Fibroblast of lung (primary cell): ENCODE measurements around the gene PSMA7. TPM values are rescaled to one million over a fixed set of nuclear protein-coding genes. Genes with fewer than 3 reads are reported as not detected.

Experiments
- DNase-seq, 2 donors: peaks; one replicate each; pipeline versions ENCODE4 v3.0.0 to v3.0.0-alpha.2; 2010; ENCODE audit warnings: low read depth in 2 of 2
- H2AFZ ChIP-seq: 2 replicates; pipeline ENCODE4 v1.5.1; 2012; ENCODE audit warnings: low read length, control low read depth, inconsistent platforms
- H3K27ac ChIP-seq: 2 replicates; pipeline ENCODE4 v1.5.1; 2011; ENCODE audit warnings: low read length, control low read depth; ENCODE audit not compliant: insufficient read depth
- H3K27me3 ChIP-seq: 2 replicates; pipeline ENCODE4 v1.5.1; 2011; ENCODE audit warnings: mild to moderate bottlenecking, low read length; ENCODE audit not compliant: control insufficient read depth, insufficient read depth
- H3K36me3 ChIP-seq: 2 replicates; pipeline ENCODE4 v1.5.1; 2011; ENCODE audit warnings: low read length; ENCODE audit not compliant: control insufficient read depth, insufficient read depth
- H3K4me1 ChIP-seq: 2 replicates; pipeline ENCODE4 v1.5.1; 2011; ENCODE audit warnings: low read length; ENCODE audit not compliant: control insufficient read depth, insufficient read depth; ENCODE audit errors: extremely low read depth
- H3K4me2 ChIP-seq: 2 replicates; pipeline ENCODE4 v1.5.1; 2011; ENCODE audit warnings: low read length, control low read depth; ENCODE audit not compliant: insufficient read depth; ENCODE audit errors: extremely low read depth
- H3K4me3 ChIP-seq, 4 experiments: fragments of 200-600 bp in 1 of 4; sonication (generic) in 1 of 4; replicated peaks in 1 of 4; 2 replicates each; pipeline ENCODE4 v1.5.1; 2011 to 2016; ENCODE audit warnings: low read length in 4 of 4, low read depth in 3 of 4, mild to moderate bottlenecking in 3 of 4, control low read depth in 2 of 4, inconsistent platforms in 1 of 4, mixed read lengths in 1 of 4; ENCODE audit not compliant: insufficient read depth in 1 of 4; ENCODE audit errors: control extremely low read depth in 1 of 4
- H3K79me2 ChIP-seq: 2 replicates; pipeline ENCODE4 v1.5.1; 2012; ENCODE audit warnings: mild to moderate bottlenecking, low read length, inconsistent platforms; ENCODE audit not compliant: control insufficient read depth, insufficient read depth
- H3K9ac ChIP-seq: 2 replicates; pipeline ENCODE4 v1.5.1; 2011; ENCODE audit warnings: mild to moderate bottlenecking, low read length, control low read depth; ENCODE audit not compliant: insufficient read depth
- H3K9me3 ChIP-seq: 2 replicates; pipeline ENCODE4 v1.5.1; 2012; ENCODE audit warnings: low read depth, low read length; ENCODE audit not compliant: control insufficient read depth, insufficient read depth
- H4K20me1 ChIP-seq: 2 replicates; pipeline ENCODE4 v1.5.1; 2011; ENCODE audit warnings: low read length; ENCODE audit not compliant: control insufficient read depth, insufficient read depth; ENCODE audit errors: extremely low read depth
- EZH2 ChIP-seq: IDR thresholded peaks from 2 replicates; pipeline ENCODE4 v1.5.1; 2012; ENCODE audit warnings: low read length, control low read depth, mild to moderate bottlenecking; ENCODE audit errors: missing control alignments
- polyA plus RNA-seq, 2 donors: library from polyadenylated mRNA; depleted of rRNA in 1 of 2; stranded (reverse) in 1 of 2; unstranded in 1 of 2; fragments of >200 nt; gene quantifications; 2 replicates each; pipeline ENCODE4 v1.2.1, GENCODE V29; 2011 to 2012; ENCODE audit warnings: missing spikeins in 1 of 2
- total RNA-seq: library from RNA; depleted of rRNA; stranded (reverse); fragments of >200 nt; gene quantifications from 2 replicates; pipeline ENCODE4 v1.2.1, GENCODE V29; 2014
- TF ChIP-seq, protein P1 (sequence below), 2 donors: IDR thresholded peaks in 1 of 2; conservative IDR thresholded peaks in 1 of 2; 1 replicate in 1 of 2; 2 replicates in 1 of 2; pipeline ENCODE4 v1.5.1; 2011 to 2012; ENCODE audit warnings: low read length in 2 of 2, control low read depth in 1 of 2, inconsistent platforms in 1 of 2, low read depth in 1 of 2, mild to moderate bottlenecking in 1 of 2

PSMA7 gene
- total and polyA plus RNA-seq, 2 donors (not counting 1 experiment from before 2014, with no cell fraction given): 234 to 342 TPM

DNA sequence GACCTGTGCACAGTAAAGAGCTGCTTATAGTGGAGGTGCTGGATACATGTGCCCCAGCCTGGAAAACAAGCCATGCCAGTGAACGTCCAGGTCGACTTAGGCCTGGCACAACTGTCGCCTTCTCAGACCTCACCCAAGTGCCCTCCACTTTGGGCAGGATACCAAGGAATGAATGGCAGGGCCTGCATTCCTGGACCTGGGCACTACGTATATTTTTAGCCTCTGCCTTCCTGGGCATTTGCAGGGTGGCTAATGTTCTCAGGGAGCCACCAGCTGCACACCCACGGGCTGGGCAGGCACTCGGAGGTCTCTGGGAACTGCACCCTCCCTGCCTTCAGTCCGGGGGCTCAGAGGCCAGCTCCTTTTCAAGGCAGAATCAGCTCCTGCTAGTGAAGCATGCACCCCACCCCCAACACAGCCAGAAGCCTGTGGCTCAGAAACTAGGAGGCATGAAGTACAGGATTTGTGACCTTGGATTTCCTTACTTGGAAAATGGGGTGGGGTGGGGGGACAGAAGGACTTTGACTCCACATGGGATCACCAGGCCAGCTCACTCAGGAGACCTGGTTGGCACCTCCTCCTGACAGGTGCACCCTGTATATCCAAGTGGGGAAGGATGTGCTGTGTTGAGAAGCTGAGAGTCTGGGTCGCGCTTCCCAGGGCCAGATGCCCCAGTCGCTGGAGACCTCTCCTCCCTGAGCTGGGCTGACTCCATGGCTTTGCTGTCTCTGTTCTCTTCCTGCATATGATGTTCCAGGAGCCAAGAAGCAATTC, 23.4 kb downstream of the PSMA7 start:
- TF ChIP-seq EZH2: no peak
- H3K4me3 ChIP-seq: no peak overlapping the region
- H3K79me2 ChIP-seq: peaks cover 19% of the 10 kb centered on the region
- H3K4me2 ChIP-seq: no peak overlapping the region
- H4K20me1 ChIP-seq: no peaks in the 10 kb centered on the region
- peaks cover 19% of the 10 kb centered on the region for H3K27me3 ChIP-seq
- no peak overlapping the region for H3K27ac ChIP-seq
- peaks cover 2% of the 10 kb centered on the region for H3K36me3 ChIP-seq
- H3K9me3 ChIP-seq: no peaks in the 10 kb centered on the region
- no peak overlapping the region for H2AFZ ChIP-seq
- no peak overlapping the region for H3K9ac ChIP-seq
- H3K4me1 ChIP-seq: no peaks in the 10 kb centered on the region
- DNase-seq: no peak

DNA sequence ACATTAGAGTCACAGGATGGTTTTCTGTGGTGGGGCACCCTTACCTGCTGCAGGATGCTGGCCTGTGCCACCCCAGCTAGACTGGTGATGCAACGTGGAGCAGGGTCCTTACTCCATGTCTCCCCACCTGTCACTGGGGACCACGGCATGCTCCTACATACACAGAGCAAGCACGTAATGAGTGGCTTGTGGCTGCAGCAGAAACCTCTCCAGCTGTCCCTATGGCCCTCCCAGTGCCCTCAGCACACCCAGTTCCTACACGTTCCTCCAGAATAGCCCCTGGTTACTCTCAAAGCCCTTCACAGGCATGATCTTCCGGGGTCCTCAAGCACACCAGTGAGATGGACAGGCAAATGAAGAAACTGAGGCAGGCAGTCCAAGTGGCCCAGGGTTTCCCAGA, 24.1 kb downstream of the PSMA7 start:
- no peak overlapping the region for H2AFZ ChIP-seq
- no peak overlapping the region for H3K9ac ChIP-seq
- H3K36me3 ChIP-seq: no peaks in the 10 kb centered on the region
- H4K20me1 ChIP-seq: no peaks in the 10 kb centered on the region
- H3K9me3 ChIP-seq: no peaks in the 10 kb centered on the region
- H3K4me3 ChIP-seq: no peak overlapping the region
- no peaks in the 10 kb centered on the region for H3K4me1 ChIP-seq
- TF ChIP-seq EZH2: no peak
- TF ChIP-seq, protein P1, sequence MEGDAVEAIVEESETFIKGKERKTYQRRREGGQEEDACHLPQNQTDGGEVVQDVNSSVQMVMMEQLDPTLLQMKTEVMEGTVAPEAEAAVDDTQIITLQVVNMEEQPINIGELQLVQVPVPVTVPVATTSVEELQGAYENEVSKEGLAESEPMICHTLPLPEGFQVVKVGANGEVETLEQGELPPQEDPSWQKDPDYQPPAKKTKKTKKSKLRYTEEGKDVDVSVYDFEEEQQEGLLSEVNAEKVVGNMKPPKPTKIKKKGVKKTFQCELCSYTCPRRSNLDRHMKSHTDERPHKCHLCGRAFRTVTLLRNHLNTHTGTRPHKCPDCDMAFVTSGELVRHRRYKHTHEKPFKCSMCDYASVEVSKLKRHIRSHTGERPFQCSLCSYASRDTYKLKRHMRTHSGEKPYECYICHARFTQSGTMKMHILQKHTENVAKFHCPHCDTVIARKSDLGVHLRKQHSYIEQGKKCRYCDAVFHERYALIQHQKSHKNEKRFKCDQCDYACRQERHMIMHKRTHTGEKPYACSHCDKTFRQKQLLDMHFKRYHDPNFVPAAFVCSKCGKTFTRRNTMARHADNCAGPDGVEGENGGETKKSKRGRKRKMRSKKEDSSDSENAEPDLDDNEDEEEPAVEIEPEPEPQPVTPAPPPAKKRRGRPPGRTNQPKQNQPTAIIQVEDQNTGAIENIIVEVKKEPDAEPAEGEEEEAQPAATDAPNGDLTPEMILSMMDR (conservative IDR thresholded peaks at IDR 0.05 in 1 of 2, IDR thresholded peaks at IDR 0.05 in 1 of 2; ENCODE audit: low read depth in 1 of 2, low read length in 2 of 2): no peak
- no peak overlapping the region for H3K27ac ChIP-seq
- H3K79me2 ChIP-seq: peaks cover 13% of the 10 kb centered on the region
- no peak overlapping the region for H3K4me2 ChIP-seq
- DNase-seq: no peak
- peaks cover 19% of the 10 kb centered on the region for H3K27me3 ChIP-seq

DNA sequence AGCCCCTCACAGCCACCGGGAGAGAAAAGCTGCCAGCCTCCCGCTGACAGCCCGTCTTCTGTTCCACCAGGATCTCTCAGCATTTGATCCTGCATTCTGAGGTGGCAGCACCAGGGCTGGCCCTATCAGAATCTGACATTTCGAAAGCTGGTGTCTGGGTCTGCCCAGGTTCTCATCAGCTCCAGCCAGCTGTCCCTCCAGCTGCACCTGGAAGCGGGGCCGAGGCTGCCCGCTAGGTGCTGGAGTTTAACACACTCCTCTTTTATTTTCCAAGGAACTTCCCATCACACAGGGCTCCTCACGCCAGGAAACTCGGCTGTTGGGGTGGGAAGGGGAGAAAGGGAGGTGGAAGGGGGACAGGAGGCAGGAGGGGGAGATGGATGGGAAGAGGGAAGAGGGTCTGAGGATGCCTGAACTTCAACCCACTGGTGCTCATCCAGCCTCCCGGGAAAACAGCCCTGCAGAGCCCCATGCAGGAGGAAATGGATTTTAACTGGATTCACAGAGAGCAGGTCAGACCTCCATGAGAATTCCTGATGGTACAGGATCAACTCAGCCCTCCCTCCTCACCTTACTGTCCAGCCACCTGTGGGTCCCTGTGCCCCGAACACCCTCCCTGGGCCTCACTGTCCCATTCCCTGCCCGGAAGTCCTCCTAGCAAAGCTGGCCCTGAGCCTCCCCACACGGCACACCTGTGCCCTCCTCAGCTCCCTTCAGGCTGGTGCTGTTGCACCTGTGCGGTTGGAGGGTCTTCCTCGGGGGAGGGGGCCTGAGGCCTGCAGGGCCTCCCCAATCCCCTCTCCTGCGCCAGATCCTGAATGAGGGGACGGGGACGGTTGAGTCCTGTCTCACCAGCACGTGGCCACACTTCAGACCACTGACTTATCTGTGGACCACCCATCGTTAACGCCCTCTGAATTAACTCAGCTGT, 24.8 kb downstream of the PSMA7 start:
- H4K20me1 ChIP-seq: no peaks in the 10 kb centered on the region
- DNase-seq: no peak
- no peak overlapping the region for H3K4me3 ChIP-seq
- no peaks in the 10 kb centered on the region for H3K9me3 ChIP-seq
- no peak overlapping the region for H3K9ac ChIP-seq
- no peak overlapping the region for H3K27ac ChIP-seq
- peaks cover 5% of the 10 kb centered on the region for H3K79me2 ChIP-seq
- H3K4me2 ChIP-seq: no peak overlapping the region
- TF ChIP-seq, protein P1 (conservative IDR thresholded peaks at IDR 0.05 in 1 of 2, IDR thresholded peaks at IDR 0.05 in 1 of 2; ENCODE audit: low read depth in 1 of 2, low read length in 2 of 2): no peak
- peak; percentile 47 for TF ChIP-seq EZH2
- peaks cover 19% of the 10 kb centered on the region for H3K27me3 ChIP-seq
- no peaks in the 10 kb centered on the region for H3K36me3 ChIP-seq
- H2AFZ ChIP-seq: no peak overlapping the region
- no peaks in the 10 kb centered on the region for H3K4me1 ChIP-seq
